Measurements from ENCODE around the gene HHATL.

GRCh38 chr3:42736081-42736480, 33.5 kb upstream of the HHATL start:
- TF ChIP-seq CTCF (IDR thresholded peaks at IDR 0.05) (no peak), POLR2A (IDR thresholded peaks at IDR 0.05) (no peak)

All from ovary (tissue), 3 donors.